GM04503 (cell line): ENCODE measurements around the gene CREB5.
"Not testable (repeated sequence)": the region's sequence is repeated elsewhere in the genome, so short reads cannot be mapped to it uniquely, and the experiment has no call there.

Source experiments
- DNase-seq: peaks from one replicate; pipeline ENCODE4 v3.0.0-alpha.2; 2012; ENCODE audit warnings: low read depth

CREB5 gene

GRCh38 chr7:28611399-28611897 lies 199.1 kb downstream of the CREB5 start:
- DNase-seq: not testable (repeated sequence)

GRCh38 chr7:28613262-28613661 lies 200.9 kb downstream of the CREB5 start:
- no peak for DNase-seq

GRCh38 chr7:28615091-28615490 lies 202.8 kb downstream of the CREB5 start:
- DNase-seq: no peak

- no peak for DNase-seq
Observed at GRCh38 chr7:28617308-28617880, 205.1 kb downstream of the CREB5 start.

GRCh38 chr7:28618383-28618782 lies 206.1 kb downstream of the CREB5 start:
- DNase-seq: no peak

GRCh38 chr7:28619256-28619655 lies 206.9 kb downstream of the CREB5 start:
- DNase-seq: no peak

- DNase-seq: no peak
Observed at GRCh38 chr7:28621369-28621841, 209.1 kb downstream of the CREB5 start.

- no peak for DNase-seq
Observed at GRCh38 chr7:28623105-28623730, 210.9 kb downstream of the CREB5 start.

GRCh38 chr7:28623863-28624262 lies 211.5 kb downstream of the CREB5 start:
- no peak for DNase-seq

- no peak for DNase-seq
Observed at GRCh38 chr7:28625432-28625831, 213.1 kb downstream of the CREB5 start.

- no peak for DNase-seq
Observed at GRCh38 chr7:28626221-28626620, 213.9 kb downstream of the CREB5 start.

GRCh38 chr7:28626624-28627262 lies 214.4 kb downstream of the CREB5 start:
- DNase-seq: no peak

GRCh38 chr7:28627263-28627653 lies 214.9 kb downstream of the CREB5 start:
- DNase-seq: no peak

- DNase-seq: no peak
Observed at GRCh38 chr7:28627896-28628295, 215.6 kb downstream of the CREB5 start.

GRCh38 chr7:28629216-28629842 lies 217.0 kb downstream of the CREB5 start:
- no peak for DNase-seq

GRCh38 chr7:28630350-28630749 lies 218.0 kb downstream of the CREB5 start:
- no peak for DNase-seq

- DNase-seq: no peak
Observed at GRCh38 chr7:28631995-28632394, 219.7 kb downstream of the CREB5 start.

GRCh38 chr7:28638914-28639313 lies 226.6 kb downstream of the CREB5 start:
- no peak for DNase-seq

GRCh38 chr7:28640001-28640400 lies 227.7 kb downstream of the CREB5 start:
- no peak for DNase-seq

- DNase-seq: no peak
Observed at GRCh38 chr7:28641752-28642545, 229.6 kb downstream of the CREB5 start.

GRCh38 chr7:28643188-28643569 lies 230.9 kb downstream of the CREB5 start:
- no peak for DNase-seq
